ENCODE measurements around the gene NTM.

The NTM gene

GRCh38 chr11:131998020-131998419 is 627.6 kb downstream of the NTM start:
- TF ChIP-seq CTCF (IDR thresholded peaks at IDR 0.05; ENCODE audit: low read depth, low read length), result no peak
- no peak for DNase-seq (ENCODE audit: extremely low read depth, low read depth)

DNA sequence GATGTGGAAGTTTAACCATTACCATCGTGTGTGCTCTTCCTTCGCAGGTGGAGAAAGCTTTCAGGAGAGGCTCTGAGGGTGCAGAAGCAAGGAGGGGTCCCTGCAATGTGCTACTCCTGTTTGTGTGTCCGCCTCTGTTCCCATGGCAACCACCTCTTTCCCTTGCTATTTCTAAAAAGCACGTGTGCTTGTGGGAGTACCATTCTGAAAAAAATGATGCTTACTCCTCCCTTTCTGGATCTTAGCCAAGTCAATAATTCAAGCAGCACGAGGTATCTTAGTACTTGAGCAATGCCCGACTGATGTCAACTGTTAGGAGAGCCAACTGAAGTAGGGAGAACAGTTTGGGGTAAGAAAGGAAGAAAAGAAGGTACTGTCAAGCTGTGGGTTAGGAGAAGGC is 628.7 kb downstream of the NTM start:
- DNase-seq (ENCODE audit: extremely low read depth, low read depth), result no peak
- TF ChIP-seq CTCF (IDR thresholded peaks at IDR 0.05; ENCODE audit: low read depth, low read length), result no peak

DNA sequence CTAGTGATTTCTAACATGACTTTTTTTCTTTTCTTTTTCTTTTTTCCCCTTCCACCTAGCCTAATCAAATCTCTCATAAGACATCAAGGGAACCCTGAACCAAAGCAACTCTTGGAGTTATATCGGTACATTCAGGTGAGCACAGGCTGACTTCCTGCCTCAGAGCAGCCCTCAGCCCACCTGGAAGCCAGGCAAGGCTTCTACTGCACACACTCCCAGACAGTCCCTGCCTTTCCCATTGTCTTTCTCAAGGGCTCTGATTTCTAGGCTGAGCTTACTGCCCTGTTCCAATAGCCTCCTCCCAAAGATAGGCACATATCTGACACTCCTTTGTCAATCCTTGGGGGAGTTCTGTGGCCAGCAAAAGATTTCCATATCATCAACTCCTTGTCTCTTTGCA is 629.5 kb downstream of the NTM start:
- DNase-seq (ENCODE audit: extremely low read depth, low read depth), result no peak
- TF ChIP-seq CTCF (IDR thresholded peaks at IDR 0.05; ENCODE audit: low read depth, low read length), result no peak

GRCh38 chr11:132005887-132006286 is 635.5 kb downstream of the NTM start:
- no peak for TF ChIP-seq CTCF (IDR thresholded peaks at IDR 0.05; ENCODE audit: low read depth, low read length)
- DNase-seq (ENCODE audit: extremely low read depth, low read depth), result no peak

GRCh38 chr11:132006884-132007580 is 636.6 kb downstream of the NTM start:
- DNase-seq (ENCODE audit: extremely low read depth, low read depth), result no peak
- no peak for TF ChIP-seq CTCF (IDR thresholded peaks at IDR 0.05; ENCODE audit: low read depth, low read length)

GRCh38 chr11:132008226-132008625 is 637.8 kb downstream of the NTM start:
- no peak for TF ChIP-seq CTCF (IDR thresholded peaks at IDR 0.05; ENCODE audit: low read depth, low read length)
- DNase-seq (ENCODE audit: extremely low read depth, low read depth), result no peak

DNA sequence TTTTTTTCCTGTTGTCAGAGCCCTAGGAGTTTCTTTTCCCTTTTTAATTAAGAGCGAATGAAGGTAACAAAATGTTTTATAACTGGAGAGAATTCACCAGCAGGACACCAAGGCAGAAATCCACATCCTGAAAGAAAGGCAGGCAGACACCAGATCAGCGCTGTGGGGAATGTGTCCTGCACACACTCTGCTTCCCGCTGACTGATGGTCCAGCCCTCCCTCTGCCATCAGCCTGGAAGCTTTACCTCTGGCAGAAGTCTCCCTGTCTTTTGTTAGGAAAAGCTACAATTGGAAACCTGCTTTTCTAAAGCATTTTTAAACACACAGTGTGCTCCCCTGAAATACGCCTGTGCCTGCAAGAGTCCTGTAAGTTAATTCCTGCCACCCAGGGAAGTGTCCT is 638.5 kb downstream of the NTM start:
- TF ChIP-seq CTCF (IDR thresholded peaks at IDR 0.05; ENCODE audit: low read depth, low read length), result no peak
- DNase-seq (ENCODE audit: extremely low read depth, low read depth), result no peak

Measured in AG09319 (cell line).